CD4-positive, alpha-beta T cell treated with Interleukin-15 for 1 hour (primary cell): Measurements from ENCODE around the gene PRSS57.

Experiments
- DNase-seq: peaks from one replicate; pipeline ENCODE4 v3.0.0-alpha.2; 2020

Gene PRSS57

DNA sequence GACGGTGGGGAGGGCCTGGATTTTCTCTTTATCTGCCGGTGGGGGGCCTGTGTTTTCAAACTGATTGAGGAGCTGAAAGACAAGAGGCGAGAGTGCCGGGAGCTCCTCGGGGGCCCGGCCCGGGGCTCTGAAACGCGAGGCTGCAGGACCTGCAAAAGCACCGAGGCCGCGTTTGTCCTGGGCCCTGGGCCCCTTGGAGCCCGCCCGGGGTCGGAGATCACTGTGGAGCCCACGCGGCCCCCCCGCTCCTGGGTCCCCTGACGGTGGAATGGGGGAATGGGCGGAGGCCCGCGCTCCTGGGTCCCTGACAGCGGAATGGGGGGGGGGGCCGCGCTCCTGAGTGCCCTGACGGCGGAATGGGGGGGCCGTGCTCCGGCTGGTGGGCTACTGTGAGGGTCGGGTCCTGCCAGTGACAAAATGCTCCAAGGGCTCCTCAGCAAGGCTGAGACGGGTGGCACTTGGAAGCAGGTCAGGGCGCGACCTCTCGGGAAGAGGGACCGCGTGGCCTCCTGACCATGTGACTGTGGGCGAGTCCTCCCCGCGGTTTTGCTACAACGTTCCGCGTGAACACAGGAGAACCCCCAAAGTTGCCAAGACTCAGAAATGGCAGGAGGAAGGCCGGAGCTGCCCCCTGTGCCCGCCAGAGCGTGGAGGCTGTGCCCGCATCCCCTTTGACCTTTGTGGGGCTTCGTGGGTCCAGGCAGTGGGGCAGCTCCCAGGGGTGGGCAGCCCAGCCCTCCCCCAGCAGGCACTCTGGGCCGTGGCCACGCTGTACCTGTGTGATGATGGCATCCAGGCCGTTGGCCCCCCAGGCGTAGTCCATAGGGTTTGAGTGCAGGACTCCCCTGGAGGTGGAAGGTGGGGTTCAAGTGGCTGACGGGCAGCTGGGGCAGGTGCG is 46.1 kb downstream of the PRSS57 start:
- DNase-seq: no peak

GRCh38 chr19:648305-648704 is 46.9 kb downstream of the PRSS57 start:
- DNase-seq: no peak

GRCh38 chr19:647566-648284 is 47.5 kb downstream of the PRSS57 start:
- DNase-seq: no peak

- no peak for DNase-seq
Observed at GRCh38 chr19:646779-647565, 48.3 kb downstream of the PRSS57 start.

GRCh38 chr19:645912-646778 is 49.1 kb downstream of the PRSS57 start:
- DNase-seq: no peak

DNA sequence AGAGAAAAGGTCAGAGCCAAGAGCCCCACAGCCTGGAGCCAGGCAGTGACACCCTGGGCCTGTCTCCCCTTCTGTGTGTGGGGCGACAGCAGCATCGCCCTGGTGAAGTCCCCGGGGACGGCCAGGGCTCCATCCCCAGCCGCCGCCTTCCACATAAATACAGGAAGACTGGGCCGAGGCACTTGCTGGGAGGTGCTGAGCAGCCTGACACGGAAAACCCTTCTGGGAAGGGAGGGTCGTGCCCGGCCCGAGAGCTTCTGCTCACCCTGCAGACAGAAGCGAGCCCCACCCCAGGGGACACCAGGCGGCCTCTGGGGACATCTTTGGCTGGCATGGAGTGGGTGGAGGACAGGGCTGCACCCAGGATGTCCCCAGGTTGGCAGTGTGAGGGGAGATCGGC is 50.5 kb downstream of the PRSS57 start:
- DNase-seq: no peak

DNA sequence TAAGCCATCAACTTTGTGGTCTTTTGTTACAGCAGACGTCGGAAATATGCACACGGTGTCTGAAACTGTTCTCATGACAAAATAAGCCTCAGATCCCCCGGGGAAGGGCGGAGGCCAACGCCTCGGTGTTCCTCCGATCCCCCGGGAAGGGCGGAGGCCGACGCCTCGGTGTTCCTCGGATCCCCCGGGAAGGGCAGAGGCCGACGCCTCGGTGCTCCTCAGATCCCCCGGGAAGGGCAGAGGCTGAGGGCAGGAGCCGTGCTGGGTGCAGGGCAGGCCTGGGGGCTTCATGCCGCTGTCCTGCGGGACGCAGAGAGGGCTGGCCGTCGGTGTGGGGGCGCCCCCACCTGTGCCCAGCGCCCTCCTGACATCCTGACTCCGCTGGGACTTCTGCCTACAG is 50.9 kb downstream of the PRSS57 start:
- DNase-seq: no peak

GRCh38 chr19:643736-644135 is 51.5 kb downstream of the PRSS57 start:
- DNase-seq: no peak

- DNase-seq: no peak
Observed at GRCh38 chr19:642767-643727, 52.2 kb downstream of the PRSS57 start.

DNA sequence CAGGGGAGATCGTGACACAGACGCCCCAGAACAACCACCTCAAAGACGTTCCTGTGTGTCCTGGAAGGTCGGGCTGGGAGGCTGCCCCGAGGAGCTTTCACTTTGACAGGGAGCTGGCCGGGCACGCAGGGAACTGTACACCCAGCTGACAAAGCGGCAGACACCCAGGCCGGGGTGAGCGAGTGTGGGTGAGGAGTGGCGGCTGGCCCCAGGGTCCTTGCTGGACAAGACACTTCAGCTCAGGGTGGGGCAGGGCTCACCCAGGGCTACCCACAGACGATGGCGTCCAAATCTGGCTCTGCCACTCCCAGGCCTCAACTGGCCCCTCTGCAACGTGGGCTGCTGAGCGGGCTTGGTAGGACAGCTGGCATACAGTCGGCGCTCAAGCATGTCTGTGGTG is 53.5 kb downstream of the PRSS57 start:
- DNase-seq: no peak

- DNase-seq: no peak
Observed at GRCh38 chr19:640606-641189, 54.6 kb downstream of the PRSS57 start.

DNA sequence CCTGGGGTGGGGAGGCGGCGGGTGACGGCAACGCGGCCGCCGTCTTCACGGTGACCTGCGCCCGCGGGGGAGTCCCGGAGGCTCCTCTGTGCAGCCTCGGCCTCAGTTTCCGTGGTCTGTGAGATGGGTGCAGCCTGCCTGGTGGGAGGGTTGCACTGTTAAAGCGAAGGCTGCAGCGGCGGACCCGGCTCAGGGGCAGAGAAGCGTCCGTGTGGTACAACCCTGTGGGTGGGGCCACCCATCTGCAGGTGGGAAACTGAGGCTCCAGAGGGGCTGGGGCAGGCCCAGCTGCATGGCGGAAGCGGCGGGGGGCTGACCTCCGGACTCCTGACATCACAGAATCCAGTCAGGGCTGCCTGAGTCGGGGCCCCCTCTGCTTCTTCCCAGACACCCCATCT is 55.1 kb downstream of the PRSS57 start:
- no peak for DNase-seq

DNA sequence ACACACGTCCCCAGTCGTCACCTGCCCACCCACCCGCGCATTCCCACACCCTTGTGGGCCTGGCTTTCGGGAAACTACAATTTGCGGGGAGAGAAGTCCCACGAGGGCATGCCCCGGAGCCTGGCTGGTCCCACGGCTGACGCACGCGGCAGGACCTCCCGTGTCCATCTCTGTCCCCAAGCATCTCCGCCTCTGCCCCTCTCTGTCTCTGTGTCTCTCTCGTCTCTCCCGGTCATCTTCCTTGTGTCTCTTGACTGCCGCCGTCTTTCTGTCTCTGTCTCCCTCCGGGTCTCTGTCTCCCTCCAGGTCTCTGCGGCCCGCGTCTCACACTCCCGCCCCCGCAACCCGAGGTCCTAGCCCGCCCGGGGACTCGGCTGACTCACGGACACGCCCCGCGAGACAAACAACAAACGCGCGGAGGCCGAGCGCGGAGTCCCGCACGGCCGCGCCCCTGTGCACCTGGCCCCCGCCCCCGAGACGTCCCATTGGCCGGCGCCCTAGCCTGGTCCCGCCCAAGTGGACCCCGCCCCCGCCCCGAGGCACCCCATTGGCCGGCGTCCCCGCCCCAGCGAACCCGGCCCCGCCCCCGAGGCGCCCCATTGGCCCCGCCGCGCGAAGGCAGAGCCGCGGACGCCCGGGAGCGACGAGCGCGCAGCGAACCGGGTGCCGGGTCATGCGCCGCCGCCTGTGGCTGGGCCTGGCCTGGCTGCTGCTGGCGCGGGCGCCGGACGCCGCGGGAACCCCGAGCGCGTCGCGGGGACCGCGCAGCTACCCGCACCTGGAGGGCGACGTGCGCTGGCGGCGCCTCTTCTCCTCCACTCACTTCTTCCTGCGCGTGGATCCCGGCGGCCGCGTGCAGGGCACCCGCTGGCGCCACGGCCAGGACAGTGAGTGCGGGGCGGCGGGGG is 55.7 kb downstream of the PRSS57 start, which contains the start of gene FGF22:
FGF22 (plus strand) TSS at position 627 of the 908 bp plus-strand sequence; CDS start at position 674, 47 bp downstream.
- peak; percentile 93 for DNase-seq

DNA sequence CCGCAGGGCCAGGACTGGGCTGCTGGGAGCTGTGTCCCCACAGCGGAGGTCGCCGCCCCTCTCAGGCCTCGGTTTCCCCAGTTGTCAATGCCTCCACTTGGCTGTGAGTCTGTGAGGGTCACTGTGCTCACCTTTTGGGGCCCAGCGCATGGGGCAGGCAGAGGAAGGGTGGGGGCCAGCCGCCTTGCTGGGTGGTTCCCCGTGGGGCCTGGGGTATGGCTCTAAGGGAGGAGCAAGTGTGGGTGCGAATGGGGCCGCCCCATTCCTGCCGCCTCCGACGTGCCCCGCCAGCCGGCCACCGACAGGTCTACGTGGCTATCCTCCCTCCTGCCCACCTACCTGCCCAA is 56.4 kb downstream of the PRSS57 start:
- DNase-seq: no peak
